Body of pancreas (tissue), 4 donors: Measurements from ENCODE around the gene ACACA. TPM values are rescaled to one million over a fixed set of nuclear protein-coding genes. Genes with fewer than 3 reads are reported as not detected.
A peak's percentile ranks its signal among the peaks of the same experiment; 100 is the strongest.

Experiments used
- ATAC-seq: fragments of 150-250 bp; one replicate; pipeline ENCODE4 v1.9.1; 2016
- DNase-seq, 4 donors: peaks; one replicate each; pipeline ENCODE4 v3.0.0-alpha.2; 2019
- H3K27ac ChIP-seq, 4 donors: fragments of 200-600 bp; sonication (generic); 1 replicate in 3 of 4; 2 replicates in 1 of 4; pipeline versions ENCODE4 v1.5.1 to v1.6.1; 2016 to 2019; ENCODE audit warnings: mild to moderate bottlenecking in 1 of 4, mixed read lengths in 1 of 4, moderate library complexity in 1 of 4
- H3K27me3 ChIP-seq, 2 donors: fragments of 200-600 bp; sonication (generic); one replicate each; pipeline ENCODE4 v1.6.0; 2016; ENCODE audit warnings: mild to moderate bottlenecking in 1 of 2
- H3K36me3 ChIP-seq, 2 donors: fragments of 200-600 bp; sonication (generic); replicated peaks in 1 of 2; 2 replicates each; pipeline ENCODE4 v1.5.1; 2016; ENCODE audit warnings: low read depth in 2 of 2; ENCODE audit not compliant: insufficient read depth in 1 of 2
- H3K4me1 ChIP-seq: fragments of 200-600 bp; sonication (generic); one replicate; pipeline ENCODE4 v1.6.0; 2016
- H3K4me3 ChIP-seq, 2 donors: fragments of 200-600 bp; sonication (generic); 1 replicate in 1 of 2; 2 replicates in 1 of 2; pipeline ENCODE4 v1.5.1; 2016 to 2019
- H3K9me3 ChIP-seq, 3 donors: fragments of 200-600 bp; sonication (generic); 1 replicate in 2 of 3; 2 replicates in 1 of 3; pipeline ENCODE4 v1.5.1; 2016
- POLR2A ChIP-seq, 3 donors: fragments of 450-650 bp; IDR thresholded peaks; one replicate each; pipeline ENCODE4 v1.6.1; 2016; ENCODE audit warnings: antibody characterized with exemption in 3 of 3, mild to moderate bottlenecking in 2 of 3
- WGBS, 2 donors: methylation state at CpG; one replicate each; pipeline ENCODE4 v1.1.5; 2017; 5-methylcytosine and 5-hydroxymethylcytosine counted together
- intact Hi-C: fragments of 100-400 bp; cut with DNase I; formaldehyde crosslinking; loops from one replicate; pipeline ENCODE4 v1.15.1; 2023
- total RNA-seq, 2 donors: library from RNA; depleted of rRNA; stranded (reverse); fragments of >200 nt; gene quantifications; one replicate each; pipeline ENCODE4 v1.1.0, GENCODE V29; 2016
- TF ChIP-seq, protein P1 (sequence below), 7 experiments: fragments of 450-650 bp in 4 of 7; fragments of 200-600 bp in 3 of 7; sonication (generic) in 3 of 7; IDR thresholded peaks; one replicate each; pipeline ENCODE4 v1.5.1; 2016 to 2019; ENCODE audit warnings: antibody characterized with exemption in 7 of 7

The ACACA gene
- total RNA-seq, 2 donors from 2014 or later, result 9.1 to 49.1 TPM

DNA sequence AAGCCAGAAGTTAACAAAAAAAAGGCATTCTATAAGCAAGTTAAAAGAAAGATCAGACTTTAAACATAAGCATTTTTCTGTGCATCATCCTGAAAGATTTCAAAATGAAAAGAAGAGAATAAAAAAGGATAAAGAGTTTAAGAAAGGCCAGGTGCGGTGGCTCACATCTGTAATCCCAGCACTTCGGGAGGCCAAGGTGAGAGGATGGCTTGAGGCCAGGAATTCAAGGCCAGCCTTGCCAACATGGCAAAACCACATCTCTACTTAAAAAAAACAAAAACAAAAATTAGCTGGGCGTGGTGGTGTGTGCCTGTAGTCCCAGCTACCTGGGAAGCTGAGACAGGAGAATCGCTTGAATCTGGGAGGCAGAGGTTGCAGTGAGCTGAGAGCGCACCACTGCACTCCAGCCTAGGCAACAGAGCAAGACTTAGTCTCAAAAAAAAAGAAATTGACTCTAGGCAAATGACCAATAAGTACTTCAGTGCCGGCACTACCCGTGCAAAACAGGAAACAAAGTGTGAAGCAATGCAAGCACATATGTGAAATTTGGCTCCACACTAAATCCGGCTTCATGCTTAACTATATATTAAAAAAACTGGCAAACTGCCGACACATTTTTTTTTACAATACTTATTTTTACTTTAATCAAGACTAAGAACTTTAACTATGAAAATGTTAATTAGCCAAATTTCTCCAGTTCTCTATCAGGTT lies 114.1 kb downstream of the ACACA start:
- H3K27me3 ChIP-seq, result no peaks in the 10 kb centered on the region
- ATAC-seq (no peak), DNase-seq (peak; percentile 17 to 50 (median 26))
- WGBS, 2 donors, result 52 to 53% methylated on average over 9 of the region's 9 CpGs
- no peaks in the 10 kb centered on the region for H3K9me3 ChIP-seq
- peaks cover 29% of the 10 kb centered on the region for H3K4me1 ChIP-seq
- H3K4me3 ChIP-seq, result no peak overlapping the region
- H3K36me3 ChIP-seq, result no peaks in the 10 kb centered on the region
- intact Hi-C loops, result no loop called here
- TF ChIP-seq POLR2A (IDR thresholded peaks at IDR 0.05), result no peak
- TF ChIP-seq, protein P1, sequence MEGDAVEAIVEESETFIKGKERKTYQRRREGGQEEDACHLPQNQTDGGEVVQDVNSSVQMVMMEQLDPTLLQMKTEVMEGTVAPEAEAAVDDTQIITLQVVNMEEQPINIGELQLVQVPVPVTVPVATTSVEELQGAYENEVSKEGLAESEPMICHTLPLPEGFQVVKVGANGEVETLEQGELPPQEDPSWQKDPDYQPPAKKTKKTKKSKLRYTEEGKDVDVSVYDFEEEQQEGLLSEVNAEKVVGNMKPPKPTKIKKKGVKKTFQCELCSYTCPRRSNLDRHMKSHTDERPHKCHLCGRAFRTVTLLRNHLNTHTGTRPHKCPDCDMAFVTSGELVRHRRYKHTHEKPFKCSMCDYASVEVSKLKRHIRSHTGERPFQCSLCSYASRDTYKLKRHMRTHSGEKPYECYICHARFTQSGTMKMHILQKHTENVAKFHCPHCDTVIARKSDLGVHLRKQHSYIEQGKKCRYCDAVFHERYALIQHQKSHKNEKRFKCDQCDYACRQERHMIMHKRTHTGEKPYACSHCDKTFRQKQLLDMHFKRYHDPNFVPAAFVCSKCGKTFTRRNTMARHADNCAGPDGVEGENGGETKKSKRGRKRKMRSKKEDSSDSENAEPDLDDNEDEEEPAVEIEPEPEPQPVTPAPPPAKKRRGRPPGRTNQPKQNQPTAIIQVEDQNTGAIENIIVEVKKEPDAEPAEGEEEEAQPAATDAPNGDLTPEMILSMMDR (IDR thresholded peaks at IDR 0.05), result no peak
- no peak overlapping the region for H3K27ac ChIP-seq

DNA sequence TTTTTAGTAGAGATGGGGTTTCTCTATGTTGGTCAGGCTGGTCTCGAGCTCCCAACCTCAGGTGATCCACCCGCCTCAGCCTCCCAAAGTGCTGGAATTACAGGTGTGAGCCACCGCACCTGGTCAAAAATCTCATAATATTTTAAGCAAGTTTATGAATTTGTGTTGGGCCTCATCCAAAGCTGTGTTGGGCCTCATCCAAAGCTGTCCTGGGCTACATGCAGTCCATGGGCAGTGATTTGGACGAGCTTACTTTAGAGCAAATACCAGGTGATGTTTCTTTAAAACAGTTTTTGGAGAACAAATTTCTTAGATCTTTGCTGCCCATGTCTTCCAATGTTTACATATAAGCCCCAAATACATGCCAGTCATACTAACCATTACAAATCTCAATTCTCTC lies 115.3 kb downstream of the ACACA start:
- Histone ChIP-seq H3K4me3 (no peak overlapping the region), H3K9me3 (no peaks in the 10 kb centered on the region), H3K27ac (no peak overlapping the region), H3K27me3 (no peaks in the 10 kb centered on the region), H3K36me3 (no peaks in the 10 kb centered on the region), H3K4me1 (peaks cover 29% of the 10 kb centered on the region)
- TF ChIP-seq, protein P1 (IDR thresholded peaks at IDR 0.05), result no peak
- no peak for TF ChIP-seq POLR2A (IDR thresholded peaks at IDR 0.05)
- no peak for ATAC-seq
- intact Hi-C loops, result no loop called here
- DNase-seq, result no peak
- 64 to 72% methylated on average over 4 of the region's 4 CpGs for WGBS, 2 donors

DNA sequence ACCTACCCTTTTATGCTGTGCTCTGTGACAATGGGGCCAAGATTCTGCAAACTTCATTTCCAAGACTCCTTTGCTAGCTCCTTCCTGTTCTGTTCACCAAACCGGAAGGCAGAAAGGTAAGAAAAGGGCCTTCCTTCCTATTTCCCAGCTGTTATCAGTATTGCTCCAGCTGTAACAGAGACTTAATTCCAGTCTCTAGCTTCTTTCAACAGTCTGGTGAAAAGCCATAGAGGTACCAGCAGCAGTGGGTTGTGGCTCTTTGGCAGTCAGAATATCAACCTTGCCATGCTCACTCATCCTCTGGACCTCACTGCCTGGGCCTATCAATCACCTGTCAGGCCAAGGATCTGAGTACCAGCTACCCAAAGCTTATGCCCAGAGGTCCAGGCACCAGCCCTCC lies 120.2 kb downstream of the ACACA start:
- Histone ChIP-seq H3K9me3 (no peaks in the 10 kb centered on the region), H3K4me1 (peaks cover 7% of the 10 kb centered on the region), H3K4me3 (no peak overlapping the region), H3K36me3 (no peaks in the 10 kb centered on the region), H3K27me3 (no peaks in the 10 kb centered on the region), H3K27ac (no peak overlapping the region)
- intact Hi-C loops, result no loop called here
- WGBS, 2 donors, result 75 to 82% methylated on average over 1 of the region's 1 CpG
- DNase-seq (no peak), ATAC-seq (no peak)
- TF ChIP-seq, protein P1 (IDR thresholded peaks at IDR 0.05), result no peak
- no peak for TF ChIP-seq POLR2A (IDR thresholded peaks at IDR 0.05)

DNA sequence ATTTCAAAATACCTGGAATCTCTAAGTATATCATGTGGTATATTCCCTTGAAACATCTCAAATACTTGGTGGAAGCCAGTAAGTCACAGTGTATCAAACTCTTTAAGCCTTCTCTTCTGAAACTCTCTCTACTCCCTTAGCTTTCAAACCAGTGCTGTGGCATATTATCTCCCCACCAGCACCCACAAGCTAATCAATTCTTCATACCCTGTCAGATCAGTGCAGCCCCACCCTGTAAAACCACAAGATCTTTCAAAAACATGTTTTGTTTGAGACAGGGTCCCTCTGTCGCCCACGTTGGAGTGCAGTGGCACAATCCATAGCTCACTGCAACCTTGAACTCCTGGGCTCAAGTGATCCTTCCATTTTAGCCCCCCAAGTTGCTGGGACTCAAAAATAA lies 122.4 kb downstream of the ACACA start:
- no peaks in the 10 kb centered on the region for H3K36me3 ChIP-seq
- no peaks in the 10 kb centered on the region for H3K27me3 ChIP-seq
- WGBS, 2 donors, result 75 to 85% methylated on average over 2 of the region's 2 CpGs
- ATAC-seq, result no peak
- intact Hi-C loops, result no loop called here
- H3K4me3 ChIP-seq, result no peak overlapping the region
- no peak overlapping the region for H3K27ac ChIP-seq
- TF ChIP-seq, protein P1 (IDR thresholded peaks at IDR 0.05), result no peak
- TF ChIP-seq POLR2A (IDR thresholded peaks at IDR 0.05), result no peak
- H3K9me3 ChIP-seq, result no peaks in the 10 kb centered on the region
- DNase-seq, result no peak
- peaks cover 5% of the 10 kb centered on the region for H3K4me1 ChIP-seq

DNA sequence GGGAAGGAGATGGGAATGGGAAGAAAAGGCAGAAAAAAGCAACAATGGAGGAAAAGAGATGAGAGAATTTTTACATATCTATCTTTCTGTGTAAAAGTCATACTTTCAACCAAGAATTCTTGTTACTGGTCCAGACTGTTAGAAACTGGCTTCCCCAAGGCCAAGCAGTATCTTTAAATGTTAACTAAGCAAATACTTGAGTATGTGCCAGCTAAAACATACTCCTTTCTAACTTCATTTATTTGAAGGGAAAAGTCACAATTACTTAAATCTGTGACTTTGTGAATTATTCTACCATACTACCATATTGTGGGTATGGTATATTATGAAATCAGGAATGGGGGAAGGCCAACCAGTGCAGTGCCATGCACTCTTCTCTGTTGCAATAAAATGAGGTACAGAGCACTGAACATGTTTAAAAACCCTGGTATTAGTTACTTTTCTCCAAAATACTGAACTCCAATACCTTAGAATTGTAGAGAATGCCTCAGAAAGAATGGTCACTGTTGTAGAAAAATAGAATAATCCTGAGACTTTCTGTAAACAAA lies 123.1 kb downstream of the ACACA start:
- Histone ChIP-seq H3K9me3 (no peaks in the 10 kb centered on the region), H3K27ac (no peak overlapping the region), H3K36me3 (no peaks in the 10 kb centered on the region), H3K4me3 (no peak overlapping the region), H3K4me1 (peaks cover 5% of the 10 kb centered on the region), H3K27me3 (no peaks in the 10 kb centered on the region)
- TF ChIP-seq, protein P1 (IDR thresholded peaks at IDR 0.05), result no peak
- TF ChIP-seq POLR2A (IDR thresholded peaks at IDR 0.05), result no peak
- ATAC-seq, result no peak
- DNase-seq, result no peak
- intact Hi-C loops, result no loop called here
